ENCODE results near the gene ZNF853.

DNA sequence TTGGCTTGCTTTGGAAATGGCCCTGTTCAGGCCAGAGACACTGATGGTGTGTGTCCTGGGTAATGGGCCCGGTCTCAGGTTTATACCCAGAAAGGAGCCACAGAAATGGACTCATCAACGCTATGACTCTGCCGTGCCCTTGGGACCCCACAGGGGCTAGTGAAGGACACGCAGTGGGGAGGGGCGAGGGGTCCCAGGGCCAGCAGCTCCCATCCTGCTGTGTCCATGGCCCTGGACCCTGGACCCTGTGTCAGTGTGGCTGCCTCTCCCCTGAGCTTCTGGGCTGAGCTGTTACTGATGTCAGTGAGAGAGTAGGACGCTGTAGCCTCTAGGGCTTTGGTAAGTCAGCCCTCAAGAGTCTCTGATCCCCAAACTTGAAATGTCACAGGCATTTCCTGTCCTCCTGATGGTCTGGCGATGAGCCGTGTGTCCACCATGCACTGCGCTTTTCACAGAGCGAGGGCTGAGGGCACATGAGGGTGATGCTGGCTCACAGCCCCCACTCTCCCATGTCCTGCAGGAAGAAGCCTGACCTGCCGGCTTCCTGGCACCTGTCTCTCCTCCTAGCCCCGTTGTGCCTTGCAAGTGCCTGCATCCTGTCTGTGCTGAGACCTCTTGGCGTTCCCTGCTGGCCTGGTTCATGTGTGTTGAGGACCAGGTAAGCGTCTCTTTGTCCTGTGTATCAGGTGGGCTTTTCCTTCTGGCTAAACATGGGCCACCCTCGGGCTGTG is 26.1 kb downstream of the ZNF853 start:
- TF ChIP-seq, protein P1, sequence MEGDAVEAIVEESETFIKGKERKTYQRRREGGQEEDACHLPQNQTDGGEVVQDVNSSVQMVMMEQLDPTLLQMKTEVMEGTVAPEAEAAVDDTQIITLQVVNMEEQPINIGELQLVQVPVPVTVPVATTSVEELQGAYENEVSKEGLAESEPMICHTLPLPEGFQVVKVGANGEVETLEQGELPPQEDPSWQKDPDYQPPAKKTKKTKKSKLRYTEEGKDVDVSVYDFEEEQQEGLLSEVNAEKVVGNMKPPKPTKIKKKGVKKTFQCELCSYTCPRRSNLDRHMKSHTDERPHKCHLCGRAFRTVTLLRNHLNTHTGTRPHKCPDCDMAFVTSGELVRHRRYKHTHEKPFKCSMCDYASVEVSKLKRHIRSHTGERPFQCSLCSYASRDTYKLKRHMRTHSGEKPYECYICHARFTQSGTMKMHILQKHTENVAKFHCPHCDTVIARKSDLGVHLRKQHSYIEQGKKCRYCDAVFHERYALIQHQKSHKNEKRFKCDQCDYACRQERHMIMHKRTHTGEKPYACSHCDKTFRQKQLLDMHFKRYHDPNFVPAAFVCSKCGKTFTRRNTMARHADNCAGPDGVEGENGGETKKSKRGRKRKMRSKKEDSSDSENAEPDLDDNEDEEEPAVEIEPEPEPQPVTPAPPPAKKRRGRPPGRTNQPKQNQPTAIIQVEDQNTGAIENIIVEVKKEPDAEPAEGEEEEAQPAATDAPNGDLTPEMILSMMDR (IDR thresholded peaks at IDR 0.05; ENCODE audit: insufficient read depth, low read depth, low read length): no peak
- no peak for TF ChIP-seq EZH2 (IDR thresholded peaks at IDR 0.05; ENCODE audit: insufficient read depth, low read length)

All from astrocyte (in vitro differentiated cells and primary cell).